MCF 10A (cell line): ENCODE data around the gene FPGS. TPM values are rescaled to one million over a fixed set of nuclear protein-coding genes. Genes with fewer than 3 reads are reported as not detected.

ENCODE experiments used
- BruUV-seq: library from RNA; stranded (reverse); fragments of 400-500 nt; replicated peaks from 2 replicates; lab custom pipeline; 2021; lab: Mats Ljungman, UMichigan
- CTCF ChIA-PET: fragments of 300-600 bp; sonication (Branson Sonifier 250); formaldehyde crosslinking; extraction: SDS; loops from one replicate; lab custom pipeline; 2021; ENCODE audit warnings: antibody characterized with exemption, inconsistent platforms; lab: Yijun Ruan, JAX
- POLR2A ChIA-PET: fragments of 300-600, 350-650 bp; sonication (Branson Sonifier 250); formaldehyde crosslinking; extraction: SDS; loops from one replicate; lab custom pipeline; 2020; ENCODE audit warnings: antibody characterized with exemption, inconsistent platforms; lab: Yijun Ruan, JAX
- DNase-seq: peaks from one replicate; pipeline ENCODE4 v3.0.0-alpha.2; 2018; ENCODE audit not compliant: unreplicated experiment
- H3K27ac Mint-ChIP-seq: one replicate; pipeline ENCODE4 v1.8.0; 2022; ENCODE audit warnings: mild to moderate bottlenecking, low read depth, mixed read lengths; ENCODE audit not compliant: unreplicated experiment
- H3K27me3 Mint-ChIP-seq: one replicate; pipeline ENCODE4 v1.8.0; 2022; ENCODE audit warnings: mixed read lengths; ENCODE audit not compliant: insufficient read depth, unreplicated experiment
- H3K36me3 Mint-ChIP-seq: one replicate; pipeline ENCODE4 v1.8.0; 2022; ENCODE audit warnings: mild to moderate bottlenecking, moderate library complexity, mixed read lengths; ENCODE audit not compliant: insufficient read depth, unreplicated experiment
- H3K4me1 Mint-ChIP-seq: one replicate; pipeline ENCODE4 v1.8.0; 2022; ENCODE audit warnings: mixed read lengths; ENCODE audit not compliant: insufficient read depth, unreplicated experiment
- H3K4me3 Mint-ChIP-seq: one replicate; pipeline ENCODE4 v1.8.0; 2022; ENCODE audit warnings: mild to moderate bottlenecking, moderate library complexity, mixed read lengths; ENCODE audit not compliant: unreplicated experiment
- H3K9me3 Mint-ChIP-seq: one replicate; pipeline ENCODE4 v1.8.0; 2022; ENCODE audit warnings: mixed read lengths; ENCODE audit not compliant: unreplicated experiment
- intact Hi-C: fragments of 100-400 bp; cut with micrococcal nuclease; formaldehyde crosslinking; loops from 2 replicates; pipeline ENCODE4 v1.14.1; 2022
- total RNA-seq: library from RNA; stranded (reverse); gene quantifications from 2 replicates; pipeline ENCODE4 v1.2.3, GENCODE V29; 2022
- TF ChIP-seq, protein P1 (sequence below): fragments of 200-600 bp; IDR thresholded peaks from one replicate; pipeline ENCODE4 v1.8.0; 2022; ENCODE audit warnings: antibody characterized with exemption, mild to moderate bottlenecking; ENCODE audit not compliant: unreplicated experiment

Gene FPGS
- total RNA-seq, 1 experiment from 2014 or later: 130 TPM

DNA sequence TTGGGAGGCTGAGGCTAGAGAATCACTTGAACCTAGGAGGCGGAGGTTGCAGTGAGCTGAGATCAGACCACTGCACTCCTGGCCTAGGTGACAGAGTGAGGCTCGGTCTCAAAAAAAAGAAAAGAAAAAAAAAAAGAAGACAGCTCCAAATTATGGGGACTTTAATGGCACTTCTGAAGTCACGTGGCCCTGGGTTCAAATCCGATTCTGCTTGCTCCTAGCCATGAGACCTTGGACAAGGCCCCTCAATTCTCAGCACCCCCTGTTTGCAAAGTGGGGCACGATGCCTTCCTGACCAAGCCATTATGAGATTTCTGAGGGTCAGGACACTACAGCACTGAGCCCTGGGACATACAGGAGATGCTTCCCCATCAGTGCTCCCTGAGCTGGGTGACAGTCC lies 52.8 kb downstream of the FPGS start:
- no peaks in the 10 kb centered on the region for H3K4me1 Mint-ChIP-seq
- DNase-seq: no peak
- no peaks in the 10 kb centered on the region for H3K9me3 Mint-ChIP-seq
- TF ChIP-seq, protein P1, sequence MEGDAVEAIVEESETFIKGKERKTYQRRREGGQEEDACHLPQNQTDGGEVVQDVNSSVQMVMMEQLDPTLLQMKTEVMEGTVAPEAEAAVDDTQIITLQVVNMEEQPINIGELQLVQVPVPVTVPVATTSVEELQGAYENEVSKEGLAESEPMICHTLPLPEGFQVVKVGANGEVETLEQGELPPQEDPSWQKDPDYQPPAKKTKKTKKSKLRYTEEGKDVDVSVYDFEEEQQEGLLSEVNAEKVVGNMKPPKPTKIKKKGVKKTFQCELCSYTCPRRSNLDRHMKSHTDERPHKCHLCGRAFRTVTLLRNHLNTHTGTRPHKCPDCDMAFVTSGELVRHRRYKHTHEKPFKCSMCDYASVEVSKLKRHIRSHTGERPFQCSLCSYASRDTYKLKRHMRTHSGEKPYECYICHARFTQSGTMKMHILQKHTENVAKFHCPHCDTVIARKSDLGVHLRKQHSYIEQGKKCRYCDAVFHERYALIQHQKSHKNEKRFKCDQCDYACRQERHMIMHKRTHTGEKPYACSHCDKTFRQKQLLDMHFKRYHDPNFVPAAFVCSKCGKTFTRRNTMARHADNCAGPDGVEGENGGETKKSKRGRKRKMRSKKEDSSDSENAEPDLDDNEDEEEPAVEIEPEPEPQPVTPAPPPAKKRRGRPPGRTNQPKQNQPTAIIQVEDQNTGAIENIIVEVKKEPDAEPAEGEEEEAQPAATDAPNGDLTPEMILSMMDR: no peak
- BruUV-seq: no TSS peak
- intact Hi-C loops: no loop called here
- ChIA-PET CTCF (interaction anchor here (0.6 to 3.1 kb wide), 3 partner anchors 14 to 105 kb away, joined by 3 to 13 read pairs (median 3); no protein-coding TSS in a partner anchor), POLR2A (interaction anchor here (1.6 kb wide), 1 partner anchor 54 kb away, joined by 6 read pairs; no protein-coding TSS in a partner anchor)
- H3K36me3 Mint-ChIP-seq: no peaks in the 10 kb centered on the region
- no peak overlapping the region for H3K27ac Mint-ChIP-seq
- H3K27me3 Mint-ChIP-seq: no peaks in the 10 kb centered on the region
- H3K4me3 Mint-ChIP-seq: no peak overlapping the region

DNA sequence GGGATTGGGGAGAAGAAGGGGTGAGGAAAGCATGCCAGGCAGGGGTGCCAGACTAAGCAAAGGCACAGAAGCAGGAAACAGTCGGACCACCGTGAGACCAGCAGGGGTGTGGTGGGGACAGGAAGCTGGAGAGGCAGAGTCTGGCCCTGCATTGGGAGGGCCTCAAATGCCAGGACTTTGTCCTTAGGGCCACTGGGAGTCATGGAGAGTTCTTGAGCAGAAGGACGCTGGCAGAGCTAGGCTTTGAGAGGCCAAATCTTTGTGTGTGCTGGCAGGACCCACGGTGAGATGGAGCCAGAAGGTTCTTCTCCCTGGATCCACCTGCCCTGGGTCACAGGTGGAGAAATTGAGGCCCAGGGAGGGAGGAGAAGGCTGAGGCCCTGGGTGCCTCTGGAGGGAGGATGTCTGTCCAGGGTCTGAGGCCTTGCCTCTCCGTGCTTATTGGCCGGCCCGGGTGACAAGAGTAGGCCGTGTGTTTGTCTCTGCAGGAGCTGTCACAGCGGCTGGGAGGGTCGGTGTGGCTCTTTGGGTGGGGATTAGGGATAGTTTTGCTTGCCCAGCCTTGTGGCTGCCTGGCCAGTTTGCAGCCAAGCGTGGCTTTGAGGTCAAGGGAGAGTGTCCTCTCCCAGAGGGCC lies 53.5 kb downstream of the FPGS start:
- intact Hi-C loops: no loop called here
- no peaks in the 10 kb centered on the region for H3K4me1 Mint-ChIP-seq
- no peaks in the 10 kb centered on the region for H3K9me3 Mint-ChIP-seq
- H3K27me3 Mint-ChIP-seq: no peaks in the 10 kb centered on the region
- DNase-seq: no peak
- H3K36me3 Mint-ChIP-seq: no peaks in the 10 kb centered on the region
- TF ChIP-seq, protein P1: no peak
- POLR2A ChIA-PET: no interaction called here
- no peak overlapping the region for H3K27ac Mint-ChIP-seq
- BruUV-seq: no TSS peak
- no peak overlapping the region for H3K4me3 Mint-ChIP-seq
- CTCF ChIA-PET: interaction anchor here (0.6 to 3.1 kb wide), 3 partner anchors 13 to 104 kb away, joined by 3 to 13 read pairs (median 3); no protein-coding TSS in a partner anchor

DNA sequence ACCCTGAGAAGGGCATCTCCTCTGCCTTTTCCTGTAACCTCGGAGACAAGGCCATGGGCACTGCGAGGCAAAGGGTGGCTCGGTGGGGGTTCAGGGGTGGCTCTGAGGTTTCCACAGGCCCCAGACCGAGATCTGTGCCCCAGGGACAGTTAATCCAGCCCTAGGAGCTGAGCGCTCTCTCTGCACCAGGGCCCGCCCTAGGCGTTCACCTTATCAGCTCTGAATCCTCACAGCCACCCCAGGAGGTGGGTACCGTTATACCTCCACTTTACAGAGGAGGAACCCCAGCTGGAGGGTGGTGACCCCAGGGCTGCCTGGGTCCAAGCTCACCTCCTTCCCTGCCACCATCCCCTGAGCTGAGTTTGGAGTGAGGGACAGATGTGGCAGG lies 54.0 kb downstream of the FPGS start:
- TF ChIP-seq, protein P1: no peak
- no peak for DNase-seq
- Mint-ChIP-seq H3K27me3 (no peaks in the 10 kb centered on the region), H3K36me3 (no peaks in the 10 kb centered on the region), H3K27ac (no peak overlapping the region), H3K9me3 (no peaks in the 10 kb centered on the region), H3K4me3 (no peak overlapping the region), H3K4me1 (no peaks in the 10 kb centered on the region)
- POLR2A ChIA-PET: interaction anchor here (0.5 kb wide), 1 partner anchor 1755 kb away, joined by 4 read pairs; no protein-coding TSS in a partner anchor
- no TSS peak for BruUV-seq
- CTCF ChIA-PET: interaction anchor here (0.6 to 3.1 kb wide), 2 partner anchors 8 to 13 kb away, joined by 3 to 13 read pairs; no protein-coding TSS in a partner anchor
- intact Hi-C loops: no loop called here

DNA sequence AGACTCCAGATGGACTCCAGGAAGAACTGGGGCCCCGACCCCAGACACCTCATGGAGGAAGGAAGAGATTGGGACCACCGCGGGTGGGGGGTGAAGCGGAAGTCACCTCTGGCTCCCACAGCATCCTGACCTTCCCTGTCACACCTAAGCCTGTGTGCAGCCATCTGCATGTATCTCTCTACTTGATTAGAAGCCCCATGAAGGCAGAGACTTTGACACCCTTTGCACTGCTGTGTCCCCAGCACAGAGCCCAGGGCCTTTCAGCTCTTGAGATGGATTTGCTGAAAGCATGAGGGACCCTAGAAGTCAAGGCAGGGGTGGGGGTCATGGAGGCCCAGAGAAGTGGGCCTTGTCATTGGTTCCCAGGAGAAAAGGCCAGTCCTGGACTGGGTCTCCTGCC lies 54.6 kb downstream of the FPGS start:
- no TSS peak for BruUV-seq
- ChIA-PET POLR2A (interaction anchor here (0.5 to 0.7 kb wide), 3 partner anchors 11 to 1754 kb away, joined by 3 to 4 read pairs (median 3); no protein-coding TSS in a partner anchor), CTCF (interaction anchor here (0.6 to 3.1 kb wide), 2 partner anchors 8 to 12 kb away, joined by 3 to 13 read pairs; no protein-coding TSS in a partner anchor)
- H3K27me3 Mint-ChIP-seq: no peaks in the 10 kb centered on the region
- TF ChIP-seq, protein P1: no peak
- no peaks in the 10 kb centered on the region for H3K4me1 Mint-ChIP-seq
- H3K9me3 Mint-ChIP-seq: no peaks in the 10 kb centered on the region
- intact Hi-C loops: no loop called here
- no peak overlapping the region for H3K27ac Mint-ChIP-seq
- H3K4me3 Mint-ChIP-seq: no peak overlapping the region
- no peak for DNase-seq
- H3K36me3 Mint-ChIP-seq: no peaks in the 10 kb centered on the region
